HG03520 (cell line): ENCODE measurements around the gene IP6K3.

ENCODE experiments used
- ATAC-seq: cut with Tn5 transposase; IDR thresholded peaks from one replicate; pipeline ENCODE4 v1.9.1; 2021; ENCODE audit warnings: mild to moderate bottlenecking, moderate library complexity; ENCODE audit not compliant: unreplicated experiment

IP6K3 gene

GRCh38 chr6:33759887-33760629, 13.4 kb upstream of the IP6K3 start:
- no peak for ATAC-seq

- ATAC-seq: no peak
Observed at GRCh38 chr6:33758815-33759216, 12.1 kb upstream of the IP6K3 start.

DNA sequence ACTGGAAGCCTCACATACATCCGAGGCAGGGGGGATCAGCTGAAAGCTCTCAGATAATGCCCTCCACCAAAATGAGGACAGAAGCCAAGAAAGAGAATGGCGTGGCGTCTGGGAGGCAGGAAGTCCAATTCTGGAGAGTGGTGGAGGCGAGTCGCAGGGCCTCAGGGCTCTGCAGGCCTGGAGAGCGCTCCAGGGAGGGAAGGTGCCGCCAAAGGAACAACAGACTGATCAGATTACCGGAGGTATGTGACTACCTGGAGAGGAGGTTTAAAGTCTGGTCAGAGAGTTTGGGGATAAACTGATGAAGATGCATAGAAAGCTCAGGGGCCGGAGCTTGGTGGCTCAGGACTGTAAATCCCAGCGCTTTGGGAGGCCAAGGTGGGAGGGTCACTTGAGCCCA, 11.2 kb upstream of the IP6K3 start:
- ATAC-seq: no peak

GRCh38 chr6:33757113-33757512, 10.4 kb upstream of the IP6K3 start:
- ATAC-seq: no peak

DNA sequence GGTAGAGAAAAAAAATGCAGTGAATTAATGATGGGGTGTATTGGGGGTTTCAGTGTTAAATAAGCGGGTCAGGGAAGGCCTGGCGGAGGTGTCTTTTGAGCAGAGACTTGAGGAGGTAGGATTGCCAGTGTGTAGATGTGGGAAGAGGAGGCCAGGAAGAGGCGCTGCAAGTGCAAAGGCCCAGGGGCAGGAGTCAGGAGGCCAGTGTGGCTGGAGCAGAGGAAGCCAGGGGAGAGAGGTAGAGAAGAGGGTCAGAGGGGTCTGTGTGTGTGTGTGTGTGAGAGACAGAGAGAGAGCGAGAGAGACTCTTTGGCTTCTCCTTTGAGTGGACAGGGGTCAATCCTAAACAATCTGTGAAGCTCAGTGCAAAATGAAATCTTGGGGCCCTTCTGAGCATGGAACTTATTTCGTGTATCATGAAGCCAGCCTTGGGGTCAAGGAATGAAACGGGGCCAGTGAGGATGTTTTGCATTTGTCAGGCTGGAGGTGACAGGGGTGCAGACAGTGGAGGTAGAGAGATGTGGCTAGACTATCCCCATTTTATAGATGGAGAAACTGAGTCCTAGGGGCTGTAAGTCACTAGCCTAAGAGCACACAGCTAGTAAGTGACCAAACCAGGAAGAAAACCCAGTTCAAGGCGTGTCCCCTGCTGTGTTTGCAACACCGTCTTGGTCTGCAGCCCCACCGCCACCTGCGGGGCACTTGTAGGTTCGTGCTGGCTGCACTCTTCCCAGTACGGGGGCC, 9.7 kb upstream of the IP6K3 start:
- no peak for ATAC-seq

DNA sequence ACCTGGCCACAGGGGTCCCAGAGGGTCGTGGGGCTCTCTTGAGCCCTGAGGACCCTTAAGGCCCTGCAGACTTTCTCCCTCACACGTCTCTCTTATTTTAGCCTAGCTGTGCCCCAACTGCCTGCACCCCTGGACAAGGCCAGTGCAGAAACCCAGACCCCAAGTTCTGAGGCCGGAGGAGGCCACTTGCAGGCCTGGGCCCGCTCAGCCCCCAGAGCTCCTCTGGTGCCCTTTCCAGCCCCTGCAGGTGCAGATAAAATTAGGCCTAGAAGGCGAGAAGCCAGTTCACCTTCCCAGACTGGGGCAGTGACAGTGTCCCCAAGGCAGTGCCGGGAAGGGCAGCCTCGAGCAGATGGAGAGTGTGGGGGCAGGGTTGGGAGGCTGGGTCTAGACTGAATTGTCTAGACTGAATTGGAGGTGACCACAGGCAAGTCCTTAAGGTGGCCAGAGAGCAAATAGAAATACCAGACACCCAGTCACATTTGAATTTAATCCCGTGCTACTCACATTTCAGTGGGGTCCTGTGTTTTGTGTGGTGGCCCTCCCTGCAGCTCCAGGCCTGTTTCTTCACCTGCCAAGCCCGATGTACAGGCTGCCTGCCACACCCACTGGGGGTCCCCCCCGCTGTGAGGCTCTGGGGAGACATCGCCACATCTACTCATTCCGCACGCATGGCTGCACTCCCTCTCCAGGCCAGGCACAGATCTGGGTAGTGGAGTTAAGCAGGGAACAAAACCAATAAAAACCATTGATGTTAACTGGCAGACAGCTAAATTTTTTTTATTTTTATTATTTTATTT, 8.6 kb upstream of the IP6K3 start:
- no peak for ATAC-seq

GRCh38 chr6:33754222-33754621, 7.5 kb upstream of the IP6K3 start:
- no peak for ATAC-seq

GRCh38 chr6:33752646-33753015, 5.9 kb upstream of the IP6K3 start:
- no peak for ATAC-seq

DNA sequence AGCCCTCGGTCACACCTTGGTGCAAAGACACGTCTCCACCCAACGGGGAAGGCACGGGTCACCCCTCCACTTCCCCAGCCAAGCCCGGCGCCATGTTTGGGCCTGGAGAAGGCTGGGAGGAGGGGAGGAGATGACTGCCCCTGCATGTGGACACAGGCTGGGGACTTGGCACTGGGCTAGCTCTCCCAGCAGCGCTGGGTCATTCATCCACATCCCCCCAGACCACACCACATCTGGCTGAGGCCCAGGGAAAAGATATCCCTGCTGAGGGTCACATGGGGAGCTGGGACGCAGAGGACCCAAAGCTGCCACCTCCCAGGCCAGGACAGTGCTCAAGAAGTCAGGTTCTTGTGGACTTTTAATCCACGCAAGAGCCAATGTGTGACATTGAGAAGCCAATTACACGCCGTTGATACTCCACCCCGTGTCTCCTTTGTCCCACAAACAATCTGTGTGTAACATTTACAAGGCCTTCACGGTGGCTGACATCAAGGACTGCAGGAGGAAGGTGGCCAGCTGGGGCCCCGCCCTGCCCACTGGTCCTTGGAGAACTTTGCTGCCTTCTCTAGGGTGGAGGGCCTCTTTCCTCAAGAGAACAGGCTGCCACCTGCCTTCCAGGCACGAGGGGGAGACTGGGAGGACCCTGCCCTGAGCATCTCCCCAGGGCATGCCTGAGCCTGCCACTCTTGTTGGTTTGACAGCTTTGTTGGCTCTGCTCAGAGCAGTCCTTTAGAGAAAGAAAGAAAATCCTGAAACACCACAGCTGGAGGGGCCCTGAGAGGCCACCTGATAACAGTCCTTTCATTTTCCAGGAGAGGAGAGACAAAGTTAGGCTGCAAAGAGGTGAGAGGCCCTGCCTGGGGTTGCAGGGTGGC, 5.3 kb upstream of the IP6K3 start:
- ATAC-seq: no peak

GRCh38 chr6:33750244-33750991, 3.7 kb upstream of the IP6K3 start:
- no peak for ATAC-seq

DNA sequence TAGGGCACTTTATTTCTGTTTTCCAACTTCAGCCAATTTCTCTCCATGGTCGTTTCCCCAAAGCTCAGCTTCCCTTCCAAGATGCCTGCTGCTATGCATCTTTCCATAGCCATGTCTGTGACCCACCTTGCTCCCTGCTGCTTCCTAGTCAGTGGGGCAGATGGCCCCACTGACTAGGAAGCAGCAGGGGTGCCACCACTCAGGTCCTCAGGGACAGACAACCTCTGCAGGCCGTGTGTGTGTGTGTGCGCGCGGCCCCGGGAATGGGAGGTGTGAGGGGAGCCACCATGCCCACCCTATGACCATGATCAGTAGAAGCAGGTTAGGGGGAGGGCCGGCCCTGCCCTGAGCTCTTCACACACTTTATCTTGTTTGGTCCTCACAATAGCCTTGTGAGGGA, 2.7 kb upstream of the IP6K3 start:
- ATAC-seq: no peak

- no peak for ATAC-seq
Observed at GRCh38 chr6:33748841-33749240, 2.1 kb upstream of the IP6K3 start.

DNA sequence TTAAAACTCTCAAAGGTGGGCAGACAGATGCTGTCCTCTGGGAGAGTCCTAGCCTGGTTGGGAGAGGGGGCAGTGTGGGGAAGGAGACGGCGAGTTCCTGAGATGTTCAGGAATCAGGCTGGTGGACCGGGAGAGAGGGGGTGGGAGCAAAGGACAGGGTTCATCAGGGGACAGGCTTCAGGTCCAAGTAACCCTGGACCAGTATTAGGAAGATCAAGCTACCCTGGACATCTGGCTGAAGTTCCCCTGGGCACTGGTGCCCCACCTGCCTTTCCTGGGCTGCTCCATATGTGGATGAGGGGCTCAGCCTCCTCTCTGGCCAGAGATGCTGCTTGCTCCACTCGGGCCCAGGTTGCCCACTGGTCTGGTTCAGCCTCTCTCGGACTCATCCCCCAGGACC, 1.1 kb upstream of the IP6K3 start:
- no peak for ATAC-seq

DNA sequence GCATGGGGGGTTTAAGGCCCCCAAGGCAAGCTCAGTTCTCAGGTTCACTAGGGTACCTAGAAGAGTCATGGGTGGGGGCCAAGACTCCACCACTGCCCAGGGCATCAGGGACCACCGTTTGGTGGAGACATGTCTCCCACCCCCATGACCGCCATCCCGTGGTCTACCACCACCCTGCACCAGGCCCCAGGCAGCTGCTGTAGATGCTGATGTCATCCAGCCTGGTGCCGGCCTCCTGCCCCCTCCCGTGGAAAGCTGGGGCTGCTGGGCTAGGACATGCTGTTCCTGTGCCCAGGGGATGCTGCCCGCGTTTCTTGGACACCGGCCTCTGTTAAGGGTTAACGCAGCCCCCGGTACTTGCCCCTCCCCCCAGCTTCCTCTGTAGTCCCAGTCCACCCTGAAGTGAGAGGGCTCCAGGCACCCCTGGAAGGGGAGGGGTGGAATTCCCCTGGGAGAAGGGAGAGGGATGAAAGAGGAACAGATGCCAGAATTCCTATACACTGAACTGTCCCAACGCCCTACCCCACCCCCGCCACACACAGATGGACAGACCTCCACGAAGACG, 587 bp downstream of the IP6K3 start:
- ATAC-seq: no peak

GRCh38 chr6:33745548-33745947, 1.2 kb downstream of the IP6K3 start:
- no peak for ATAC-seq

DNA sequence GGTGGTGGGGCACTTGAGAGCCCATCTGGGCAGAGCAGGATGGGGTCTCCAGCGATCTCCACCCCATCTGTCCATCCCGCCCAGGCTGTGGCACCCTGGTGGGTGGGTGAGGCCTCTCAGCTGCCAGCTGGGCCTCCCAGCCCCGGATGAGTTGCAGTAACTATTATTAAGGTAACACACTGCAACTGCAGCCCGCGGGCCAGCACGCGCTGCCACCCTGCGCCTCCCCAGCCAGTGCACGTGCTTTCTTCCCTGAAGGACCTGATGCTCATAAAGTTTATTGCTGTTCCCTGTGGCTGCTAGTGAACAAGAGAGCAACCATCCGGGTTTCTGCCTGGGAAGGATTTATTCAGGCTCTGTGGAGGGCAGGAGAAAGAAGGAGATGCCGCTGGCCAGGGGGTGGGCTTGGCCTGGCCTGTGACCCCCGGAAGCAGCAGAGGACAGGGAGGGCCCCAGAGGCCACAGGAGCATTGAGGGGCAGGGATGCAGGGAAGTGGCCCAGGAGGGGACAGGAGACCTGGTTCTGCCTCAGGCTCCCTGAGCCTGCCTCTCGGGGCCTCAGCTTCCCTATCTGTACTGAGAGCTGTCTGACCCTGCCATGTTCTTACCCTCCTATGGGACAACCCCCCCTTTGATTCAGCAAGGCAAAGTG, 1.7 kb downstream of the IP6K3 start:
- ATAC-seq: no peak

DNA sequence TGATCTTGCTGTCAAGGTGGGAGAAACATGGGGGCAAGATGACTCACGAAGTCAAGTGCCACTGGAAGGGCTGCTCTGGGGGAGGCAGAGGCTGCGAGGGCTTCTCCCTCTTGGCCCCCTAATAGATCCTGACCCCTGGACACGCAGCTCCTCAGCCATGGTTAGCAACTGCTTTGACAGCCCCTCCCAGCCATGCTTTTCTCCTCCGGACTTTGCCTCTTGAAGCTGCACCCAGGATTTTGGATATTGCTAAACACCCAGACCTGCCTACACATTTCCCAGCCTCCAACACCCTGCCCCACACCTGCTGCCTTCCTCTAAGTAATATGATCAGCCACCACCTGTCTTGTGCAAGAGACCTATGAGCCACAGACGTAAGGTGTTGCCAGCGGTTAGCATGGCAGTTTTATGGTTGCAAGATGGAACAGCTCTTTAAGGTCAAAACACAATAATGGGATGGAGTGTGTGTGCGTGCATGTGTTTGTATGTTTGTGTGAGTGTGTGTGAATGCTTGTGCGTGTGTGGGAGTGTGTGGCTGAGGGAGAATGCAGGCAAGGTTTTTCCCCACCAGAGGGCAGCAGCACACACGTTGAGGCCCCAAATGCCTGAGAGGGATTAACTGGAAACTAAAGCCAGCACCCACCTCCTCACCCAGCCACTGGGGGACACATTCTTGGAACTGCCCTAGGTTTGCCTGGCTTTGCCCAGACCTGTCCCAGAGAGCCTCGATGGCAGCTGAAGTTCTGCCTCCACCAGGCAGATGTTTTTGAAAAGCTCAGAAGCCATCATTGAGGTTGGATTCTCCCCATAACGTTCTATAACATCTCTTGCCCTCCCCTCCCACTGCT, 2.5 kb downstream of the IP6K3 start:
- no peak for ATAC-seq

GRCh38 chr6:33742837-33743236, 3.9 kb downstream of the IP6K3 start:
- no peak for ATAC-seq
